GM18526 (cell line): ENCODE measurements around the gene PPP1R10.

ENCODE experiments used
- POLR2A ChIP-seq: IDR thresholded peaks from 3 replicates; pipeline ENCODE4 v1.6.1; 2011; ENCODE audit not compliant: insufficient read length; ENCODE audit errors: extremely low read depth

The PPP1R10 gene

GRCh38 chr6:30611150-30611855 is 5.7 kb downstream of the PPP1R10 start:
- TF ChIP-seq POLR2A: no peak

GRCh38 chr6:30610065-30610464 is 7.0 kb downstream of the PPP1R10 start:
- TF ChIP-seq POLR2A: no peak

DNA sequence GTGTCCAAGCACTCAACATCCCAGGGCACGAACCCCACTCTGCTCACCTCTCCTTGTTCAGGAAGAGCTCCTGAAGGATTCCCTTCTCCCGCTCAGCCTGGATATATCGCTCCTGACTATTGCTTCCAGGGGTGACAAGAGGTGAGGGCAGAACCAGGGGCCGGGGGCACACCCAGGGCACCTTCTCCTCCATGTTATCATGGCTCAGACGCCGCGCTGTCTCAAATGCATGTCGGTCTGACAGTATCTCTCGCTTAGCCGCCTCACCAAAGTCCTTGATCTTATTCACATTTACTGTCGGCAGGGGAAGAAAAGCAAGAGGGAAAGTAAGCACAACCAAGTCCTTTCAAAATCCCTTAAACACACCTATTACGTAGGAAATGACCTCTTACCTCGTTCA is 13.1 kb downstream of the PPP1R10 start:
- TF ChIP-seq POLR2A: no peak

GRCh38 chr6:30601815-30602641 is 15.0 kb downstream of the PPP1R10 start:
- TF ChIP-seq POLR2A: no peak

DNA sequence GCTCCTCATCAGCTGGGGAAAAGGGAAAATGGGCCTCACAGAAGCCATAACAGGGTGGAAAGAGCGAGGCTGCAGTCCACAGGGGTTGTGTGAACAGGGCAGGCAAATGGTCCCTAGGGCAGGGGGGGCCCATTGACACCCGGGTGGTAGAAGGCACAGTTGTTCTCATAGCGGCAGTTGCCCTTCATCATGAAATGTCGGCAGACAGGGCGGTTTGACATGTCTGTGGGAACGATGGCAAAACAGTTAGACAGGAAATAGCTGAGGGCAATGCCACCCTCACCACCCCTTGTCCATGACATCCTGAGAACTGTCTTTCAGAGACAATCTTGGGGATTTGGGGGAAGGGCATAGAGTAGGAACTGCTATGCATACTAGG is 15.6 kb downstream of the PPP1R10 start:
- no peak for TF ChIP-seq POLR2A

DNA sequence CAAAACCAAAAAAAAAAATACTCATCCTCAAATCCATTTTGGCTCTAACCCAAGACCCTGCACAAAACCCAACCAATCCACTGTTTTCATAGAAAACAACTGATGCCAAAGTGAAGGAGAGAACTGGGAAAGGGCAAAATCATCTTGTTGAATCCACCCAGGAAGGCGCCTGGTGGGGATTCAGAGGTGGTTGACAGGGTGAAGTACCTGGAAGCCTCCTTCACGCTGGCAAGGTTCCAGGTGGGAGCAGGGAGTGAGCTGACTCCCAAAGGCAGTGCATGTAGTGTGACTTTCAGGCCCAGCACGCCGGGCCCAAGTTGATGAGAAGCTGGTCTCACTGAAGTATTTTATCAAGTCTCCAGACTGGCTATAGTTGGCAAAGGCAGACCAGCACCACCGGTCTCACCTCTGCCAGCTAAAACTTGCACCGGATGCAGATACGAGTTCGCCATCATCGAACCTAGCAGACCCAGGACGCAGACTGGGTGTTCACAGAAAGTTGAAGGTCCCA is 16.5 kb downstream of the PPP1R10 start:
- no peak for TF ChIP-seq POLR2A

GRCh38 chr6:30599625-30600324 is 17.3 kb downstream of the PPP1R10 start:
- no peak for TF ChIP-seq POLR2A

DNA sequence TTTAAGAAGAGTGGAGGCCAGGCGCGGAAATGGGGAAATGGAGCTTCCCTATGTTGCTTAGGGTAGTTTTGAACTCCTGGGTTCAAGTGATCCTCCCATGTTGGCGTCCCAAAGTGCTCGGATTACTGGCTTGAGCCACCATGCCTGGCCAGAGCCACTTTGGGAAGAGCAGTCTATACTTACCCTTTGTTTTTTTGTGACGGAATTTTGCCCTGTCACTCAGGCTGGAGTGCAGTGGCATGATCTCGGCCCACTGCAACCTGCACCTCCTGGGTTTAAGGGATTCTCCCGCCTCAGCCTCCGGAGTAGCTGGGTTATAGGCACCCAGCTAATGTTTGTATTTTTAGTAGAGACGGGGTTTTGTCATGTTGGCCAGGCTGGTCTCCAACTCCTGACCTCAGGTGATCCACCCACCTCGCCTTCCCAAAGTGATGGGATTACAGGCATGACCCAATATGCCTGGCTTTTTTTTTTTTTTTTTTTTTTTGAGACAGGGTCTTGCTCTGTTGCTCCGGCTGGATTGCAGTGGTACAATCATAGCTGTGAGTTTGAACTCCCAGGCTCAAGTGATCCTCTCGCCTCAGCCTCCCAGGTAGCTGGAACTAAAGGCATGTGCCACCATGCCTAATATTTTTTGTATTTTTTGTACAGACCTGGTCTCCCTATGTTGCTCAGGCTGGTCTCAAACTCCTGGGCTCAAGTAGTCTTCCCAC is 18.0 kb downstream of the PPP1R10 start:
- TF ChIP-seq POLR2A: peak; percentile 10

DNA sequence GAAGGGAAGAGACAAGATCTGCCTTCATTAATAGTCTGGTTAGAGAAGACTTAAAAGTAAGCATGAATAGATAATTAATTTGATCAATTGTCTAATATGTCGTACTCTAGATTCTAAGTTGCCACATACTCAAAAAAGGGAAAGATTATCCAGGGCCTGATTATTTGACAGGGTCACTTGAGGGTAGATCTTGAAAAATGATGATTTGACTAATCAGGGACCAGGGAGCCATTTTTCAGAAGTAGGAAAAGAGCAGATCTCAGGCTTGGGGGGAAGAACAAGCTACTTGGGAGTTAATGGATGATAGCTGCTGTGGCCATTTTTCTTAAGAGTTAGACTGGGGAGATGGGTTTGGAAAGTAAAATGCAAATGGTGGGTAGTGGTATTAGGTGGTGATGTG is 24.8 kb downstream of the PPP1R10 start:
- no peak for TF ChIP-seq POLR2A

- no peak for TF ChIP-seq POLR2A
These were observed 26.0 kb downstream of the PPP1R10 start for GRCh38 chr6:30591008-30591407.

DNA sequence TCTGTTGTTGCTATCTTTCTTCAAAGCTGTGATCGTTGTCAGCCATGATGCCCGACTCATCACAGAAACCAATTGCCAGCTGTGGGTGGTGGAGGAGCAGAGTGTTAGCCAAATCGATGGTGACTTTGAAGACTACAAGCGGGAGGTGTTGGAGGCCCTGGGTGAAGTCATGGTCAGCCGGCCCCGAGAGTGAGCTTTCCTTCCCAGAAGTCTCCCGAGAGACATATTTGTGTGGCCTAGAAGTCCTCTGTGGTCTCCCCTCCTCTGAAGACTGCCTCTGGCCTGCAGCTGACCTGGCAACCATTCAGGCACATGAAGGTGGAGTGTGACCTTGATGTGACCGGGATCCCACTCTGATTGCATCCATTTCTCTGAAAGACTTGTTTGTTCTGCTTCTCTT is 26.5 kb downstream of the PPP1R10 start:
- TF ChIP-seq POLR2A: no peak

- TF ChIP-seq POLR2A: no peak
These were observed 27.2 kb downstream of the PPP1R10 start for GRCh38 chr6:30589754-30590358.

DNA sequence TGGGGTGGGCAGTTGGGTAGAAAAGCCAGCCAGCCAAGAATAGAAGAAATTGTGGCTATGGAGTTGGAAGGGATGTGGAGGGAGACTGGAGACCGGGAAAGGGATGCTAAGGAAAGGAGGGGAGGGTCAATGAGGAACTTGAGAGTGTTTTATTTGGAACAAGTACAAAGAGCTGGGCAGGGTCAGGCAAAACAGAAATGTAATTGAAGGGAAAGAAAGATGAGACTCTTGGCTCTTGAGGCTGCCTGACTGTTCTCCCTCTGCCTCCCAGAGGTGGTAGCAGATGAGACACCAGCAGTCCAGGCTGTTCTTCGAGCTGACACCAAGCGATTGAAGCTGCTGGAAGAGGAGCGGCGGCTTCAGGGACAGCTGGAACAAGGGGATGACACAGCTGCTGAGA is 33.1 kb downstream of the PPP1R10 start:
- TF ChIP-seq POLR2A: no peak

GRCh38 chr6:30578051-30578450 is 39.0 kb downstream of the PPP1R10 start:
- no peak for TF ChIP-seq POLR2A

- no peak for TF ChIP-seq POLR2A
These were observed 43.9 kb downstream of the PPP1R10 start for GRCh38 chr6:30573113-30573512.
